Measurements from ENCODE around the gene IFI6. TPM values are rescaled to one million over a fixed set of nuclear protein-coding genes. Genes with fewer than 3 reads are reported as not detected.

The IFI6 gene
- total and polyA plus RNA-seq, 2 donors (not counting 1 experiment from before 2014, with no cell fraction given), result 11.7 to 12.0 TPM

DNA sequence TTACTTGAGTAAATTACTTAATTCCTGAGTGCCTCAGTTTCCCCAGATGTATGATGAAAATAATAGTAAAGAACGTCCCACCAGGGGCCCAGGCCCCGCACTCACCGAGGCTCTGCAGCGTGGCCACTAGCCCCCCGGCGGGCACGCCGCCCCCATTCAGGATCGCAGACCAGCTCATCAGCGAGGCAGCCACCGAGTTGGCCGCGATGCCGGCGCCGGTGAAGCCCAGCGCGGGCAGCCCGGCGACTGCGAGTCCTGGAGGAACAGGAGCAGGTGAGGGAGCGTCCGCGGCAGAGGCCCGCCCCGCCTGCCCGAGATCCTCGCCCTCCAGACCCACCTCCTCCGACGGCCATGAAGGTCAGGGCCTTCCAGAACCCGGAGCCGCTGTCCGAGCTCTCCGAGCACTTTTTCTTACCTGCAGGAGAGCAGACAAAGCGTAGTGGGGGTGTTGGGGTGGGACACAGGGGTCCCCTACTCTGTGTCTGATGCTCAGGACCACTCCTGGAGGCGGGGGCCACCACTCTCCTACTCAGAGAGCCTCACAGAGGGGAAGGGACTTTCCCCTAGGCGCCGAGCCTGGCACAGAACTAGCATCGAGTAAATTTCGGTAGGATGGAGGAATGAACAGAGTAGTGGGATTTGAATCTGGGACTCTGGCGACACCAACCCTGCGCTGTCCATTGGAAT is 3.7 kb downstream of the IFI6 start:
- Mint-ChIP-seq H3K27me3 (no peaks in the 10 kb centered on the region), H3K27ac (no peak overlapping the region), H3K4me3 (no peak overlapping the region), H3K4me1 (peaks cover 29% of the 10 kb centered on the region), H3K9me3 (ENCODE audit: insufficient read depth) (no peaks in the 10 kb centered on the region)
- Histone ChIP-seq H3K36me3 (replicated peaks in 1 of 2; ENCODE audit: control extremely low read depth in 1 of 2, control insufficient read depth in 1 of 2, extremely low read depth in 1 of 2, insufficient read depth in 2 of 2, low read length in 1 of 2) (peaks cover 0 to 1% of the 10 kb centered on the region in 2 experiments), H3K4me2 (replicated peaks; ENCODE audit: low read depth, low read length, poor library complexity, severe bottlenecking) (no peak overlapping the region), H3K79me2 (ENCODE audit: control insufficient read depth, insufficient read depth, low read length) (peaks cover 15% of the 10 kb centered on the region), H3K4me3 (ENCODE audit: control extremely low read depth in 1 of 5, extremely low read depth in 1 of 5, insufficient read depth in 1 of 5, low read depth in 2 of 5, low read length in 4 of 5) (no peak overlapping the region), H3K9ac (ENCODE audit: low read length) (no peak overlapping the region), H3K9me3 (ENCODE audit: control extremely low read depth in 1 of 3, control insufficient read depth in 2 of 3, insufficient read depth in 1 of 3, low read length in 2 of 3) (no peaks in the 10 kb centered on the region), H3K4me1 (ENCODE audit: control insufficient read depth in 2 of 2, insufficient read depth in 2 of 2, low read length in 2 of 2) (peaks cover 14 to 26% of the 10 kb centered on the region in 2 donors), H3K27me3 (replicated peaks in 1 of 4; ENCODE audit: control extremely low read depth in 1 of 4, control insufficient read depth in 3 of 4, insufficient read depth in 4 of 4, low read length in 3 of 4) (no peaks in the 10 kb centered on the region), H3K27ac (ENCODE audit: low read length in 2 of 2) (no peak overlapping the region), H2AFZ (ENCODE audit: insufficient read depth, low read depth, low read length, poor library complexity, severe bottlenecking) (no peak overlapping the region), H4K20me1 (ENCODE audit: control insufficient read depth, insufficient read depth, low read length, poor library complexity, severe bottlenecking) (no peaks in the 10 kb centered on the region)
- POLR2A ChIA-PET, result no interaction called here
- DNase-seq (no peak), ATAC-seq (ENCODE audit: low read depth) (no peak)
- no peak for TF ChIP-seq EZH2 (IDR thresholded peaks at IDR 0.05; ENCODE audit: borderline replicate concordance, insufficient read depth, low read depth, low read length, poor library complexity, severe bottlenecking)
- TF ChIP-seq CTCF (IDR thresholded peaks at IDR 0.05), result no peak
- CTCF ChIA-PET, result interaction anchor here (1.5 to 8.8 kb wide), 5 partner anchors 43 to 253 kb away, joined by 3 to 473 read pairs (median 6); partner anchors contain the start of genes AHDC1 and FAM76A
- intact Hi-C loops (cut with micrococcal nuclease), result loop anchor here (10.0 kb wide), 1 partner anchor 563 kb away; no protein-coding TSS in a partner anchor
- 98% methylated on average over 37 of the region's 42 CpGs for WGBS (ENCODE audit: insufficient coverage)

GRCh38 chr1:27666791-27667254 is 5.2 kb downstream of the IFI6 start:
- Histone ChIP-seq H3K9ac (ENCODE audit: low read length) (no peak overlapping the region), H3K4me1 (ENCODE audit: control insufficient read depth in 2 of 2, insufficient read depth in 2 of 2, low read length in 2 of 2) (peaks cover 18 to 30% of the 10 kb centered on the region in 2 donors), H3K36me3 (replicated peaks in 1 of 2; ENCODE audit: control extremely low read depth in 1 of 2, control insufficient read depth in 1 of 2, extremely low read depth in 1 of 2, insufficient read depth in 2 of 2, low read length in 1 of 2) (peaks cover 0 to 1% of the 10 kb centered on the region in 2 experiments), H3K9me3 (ENCODE audit: control extremely low read depth in 1 of 3, control insufficient read depth in 2 of 3, insufficient read depth in 1 of 3, low read length in 2 of 3) (no peaks in the 10 kb centered on the region), H3K27me3 (replicated peaks in 1 of 4; ENCODE audit: control extremely low read depth in 1 of 4, control insufficient read depth in 3 of 4, insufficient read depth in 4 of 4, low read length in 3 of 4) (no peaks in the 10 kb centered on the region), H2AFZ (ENCODE audit: insufficient read depth, low read depth, low read length, poor library complexity, severe bottlenecking) (no peak overlapping the region), H4K20me1 (ENCODE audit: control insufficient read depth, insufficient read depth, low read length, poor library complexity, severe bottlenecking) (no peaks in the 10 kb centered on the region), H3K79me2 (ENCODE audit: control insufficient read depth, insufficient read depth, low read length) (peaks cover 14% of the 10 kb centered on the region), H3K4me2 (replicated peaks; ENCODE audit: low read depth, low read length, poor library complexity, severe bottlenecking) (no peak overlapping the region), H3K4me3 (ENCODE audit: control extremely low read depth in 1 of 5, extremely low read depth in 1 of 5, insufficient read depth in 1 of 5, low read depth in 2 of 5, low read length in 4 of 5) (no peak overlapping the region), H3K27ac (ENCODE audit: low read length in 2 of 2) (no peak overlapping the region)
- no peak for ATAC-seq (ENCODE audit: low read depth)
- peaks cover 32% of the 10 kb centered on the region for H3K4me1 Mint-ChIP-seq
- intact Hi-C loops (cut with micrococcal nuclease), result loop anchor here (10.0 kb wide), 1 partner anchor 562 kb away; no protein-coding TSS in a partner anchor
- DNase-seq, result no peak
- TF ChIP-seq EZH2 (IDR thresholded peaks at IDR 0.05; ENCODE audit: borderline replicate concordance, insufficient read depth, low read depth, low read length, poor library complexity, severe bottlenecking) (no peak), CTCF (IDR thresholded peaks at IDR 0.05) (no peak)
- H3K27me3 Mint-ChIP-seq, result no peaks in the 10 kb centered on the region
- no peak overlapping the region for H3K27ac Mint-ChIP-seq
- WGBS (ENCODE audit: insufficient coverage), result 89% methylated on average over 5 of the region's 6 CpGs
- H3K4me3 Mint-ChIP-seq, result no peak overlapping the region
- ChIA-PET CTCF (interaction anchor here (0.6 to 8.8 kb wide), 10 partner anchors 10 to 367 kb away, joined by 3 to 473 read pairs (median 5); partner anchors contain the start of genes AHDC1 and FAM76A), POLR2A (interaction anchor here (0.7 kb wide), 2 partner anchors 59 to 304 kb away, joined by 11 to 18 read pairs; no protein-coding TSS in a partner anchor)
- no peaks in the 10 kb centered on the region for H3K9me3 Mint-ChIP-seq (ENCODE audit: insufficient read depth)

All from B cell (primary cell).